ENCODE results near the gene CTAGE6. TPM values are rescaled to one million over a fixed set of nuclear protein-coding genes. Genes with fewer than 3 reads are reported as not detected.
"Not testable (repeated sequence)": the region's sequence is repeated elsewhere in the genome, so short reads cannot be mapped to it uniquely, and the experiment has no call there.

The CTAGE6 gene
- total and polyA plus RNA-seq, 2 donors (not counting 1 experiment from before 2014, with no cell fraction given): 1.9 TPM; not detected in 1

GRCh38 chr7:143737037-143737819 lies 20.3 kb downstream of the CTAGE6 start:
- H3K27ac Mint-ChIP-seq; H3K27ac ChIP-seq (ENCODE audit: low read length in 2 of 2); H3K27me3 ChIP-seq (replicated peaks in 1 of 4; ENCODE audit: control extremely low read depth in 1 of 4, control insufficient read depth in 3 of 4, insufficient read depth in 4 of 4, low read length in 3 of 4); intact Hi-C loops (cut with micrococcal nuclease); H3K4me3 Mint-ChIP-seq; H3K27me3 Mint-ChIP-seq; H3K4me1 ChIP-seq (ENCODE audit: control insufficient read depth in 2 of 2, insufficient read depth in 2 of 2, low read length in 2 of 2); POLR2A ChIA-PET; H3K36me3 ChIP-seq (replicated peaks in 1 of 2; ENCODE audit: control extremely low read depth in 1 of 2, control insufficient read depth in 1 of 2, extremely low read depth in 1 of 2, insufficient read depth in 2 of 2, low read length in 1 of 2); H3K4me1 Mint-ChIP-seq; H3K4me3 ChIP-seq (ENCODE audit: control extremely low read depth in 1 of 5, extremely low read depth in 1 of 5, insufficient read depth in 1 of 5, low read depth in 2 of 5, low read length in 4 of 5); H4K20me1 ChIP-seq (ENCODE audit: control insufficient read depth, insufficient read depth, low read length, poor library complexity, severe bottlenecking); H3K79me2 ChIP-seq (ENCODE audit: control insufficient read depth, insufficient read depth, low read length); H3K9me3 ChIP-seq (ENCODE audit: control extremely low read depth in 1 of 3, control insufficient read depth in 2 of 3, insufficient read depth in 1 of 3, low read length in 2 of 3); H3K4me2 ChIP-seq (replicated peaks; ENCODE audit: low read depth, low read length, poor library complexity, severe bottlenecking); H2AFZ ChIP-seq (ENCODE audit: insufficient read depth, low read depth, low read length, poor library complexity, severe bottlenecking); H3K9ac ChIP-seq (ENCODE audit: low read length); H3K9me3 Mint-ChIP-seq (ENCODE audit: insufficient read depth): not testable (repeated sequence)
- WGBS (ENCODE audit: insufficient coverage): 8% methylated on average over 3 of the region's 5 CpGs
- TF ChIP-seq, protein P1, sequence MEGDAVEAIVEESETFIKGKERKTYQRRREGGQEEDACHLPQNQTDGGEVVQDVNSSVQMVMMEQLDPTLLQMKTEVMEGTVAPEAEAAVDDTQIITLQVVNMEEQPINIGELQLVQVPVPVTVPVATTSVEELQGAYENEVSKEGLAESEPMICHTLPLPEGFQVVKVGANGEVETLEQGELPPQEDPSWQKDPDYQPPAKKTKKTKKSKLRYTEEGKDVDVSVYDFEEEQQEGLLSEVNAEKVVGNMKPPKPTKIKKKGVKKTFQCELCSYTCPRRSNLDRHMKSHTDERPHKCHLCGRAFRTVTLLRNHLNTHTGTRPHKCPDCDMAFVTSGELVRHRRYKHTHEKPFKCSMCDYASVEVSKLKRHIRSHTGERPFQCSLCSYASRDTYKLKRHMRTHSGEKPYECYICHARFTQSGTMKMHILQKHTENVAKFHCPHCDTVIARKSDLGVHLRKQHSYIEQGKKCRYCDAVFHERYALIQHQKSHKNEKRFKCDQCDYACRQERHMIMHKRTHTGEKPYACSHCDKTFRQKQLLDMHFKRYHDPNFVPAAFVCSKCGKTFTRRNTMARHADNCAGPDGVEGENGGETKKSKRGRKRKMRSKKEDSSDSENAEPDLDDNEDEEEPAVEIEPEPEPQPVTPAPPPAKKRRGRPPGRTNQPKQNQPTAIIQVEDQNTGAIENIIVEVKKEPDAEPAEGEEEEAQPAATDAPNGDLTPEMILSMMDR (IDR thresholded peaks at IDR 0.05): peak; percentile 67
- DNase-seq (peak; percentile 53), ATAC-seq (ENCODE audit: low read depth) (peak; percentile 54)
- CTCF ChIA-PET: interaction anchor here (0.6 to 2.3 kb wide), 9 partner anchors 9 to 655 kb away, joined by 3 to 12 read pairs (median 3); partner anchors contain the start of gene TCAF1

DNA sequence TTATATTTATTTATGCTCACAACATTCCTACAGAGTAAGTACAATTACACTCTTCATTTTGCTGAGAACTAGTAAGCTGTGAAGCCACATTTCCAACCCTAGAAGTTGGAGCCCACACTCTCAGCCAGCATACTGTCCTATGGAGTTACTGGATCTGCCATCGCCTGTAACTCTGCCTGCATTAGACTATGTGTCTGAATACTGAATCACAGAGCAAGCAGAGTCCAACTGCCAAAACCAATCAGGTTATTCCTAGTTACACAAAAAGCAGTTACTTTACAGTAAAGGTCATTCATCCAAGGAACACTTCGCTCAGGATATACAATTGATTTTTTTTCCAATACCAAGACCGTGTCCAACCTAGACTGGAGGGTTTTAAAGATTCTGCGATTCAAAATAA lies 21.5 kb downstream of the CTAGE6 start:
- POLR2A ChIA-PET: no interaction called here
- H2AFZ ChIP-seq (ENCODE audit: insufficient read depth, low read depth, low read length, poor library complexity, severe bottlenecking): no peak overlapping the region
- no peaks in the 10 kb centered on the region for H3K9me3 ChIP-seq (ENCODE audit: control extremely low read depth in 1 of 3, control insufficient read depth in 2 of 3, insufficient read depth in 1 of 3, low read length in 2 of 3)
- no peak for TF ChIP-seq EZH2 (IDR thresholded peaks at IDR 0.05; ENCODE audit: borderline replicate concordance, insufficient read depth, low read depth, low read length, poor library complexity, severe bottlenecking)
- TF ChIP-seq, protein P1 (IDR thresholded peaks at IDR 0.05): no peak
- no peaks in the 10 kb centered on the region for H3K36me3 ChIP-seq (replicated peaks in 1 of 2; ENCODE audit: control extremely low read depth in 1 of 2, control insufficient read depth in 1 of 2, extremely low read depth in 1 of 2, insufficient read depth in 2 of 2, low read length in 1 of 2)
- no peaks in the 10 kb centered on the region for H3K27me3 ChIP-seq (replicated peaks in 1 of 4; ENCODE audit: control extremely low read depth in 1 of 4, control insufficient read depth in 3 of 4, insufficient read depth in 4 of 4, low read length in 3 of 4)
- WGBS (ENCODE audit: insufficient coverage): 100% methylated on average over 1 of the region's 4 CpGs
- no peak overlapping the region for H3K9ac ChIP-seq (ENCODE audit: low read length)
- DNase-seq (no peak), ATAC-seq (ENCODE audit: low read depth) (no peak)
- no peaks in the 10 kb centered on the region for H3K4me1 ChIP-seq (ENCODE audit: control insufficient read depth in 2 of 2, insufficient read depth in 2 of 2, low read length in 2 of 2)
- Mint-ChIP-seq H3K9me3 (ENCODE audit: insufficient read depth) (no peaks in the 10 kb centered on the region), H3K4me1 (no peaks in the 10 kb centered on the region), H3K27ac (no peak overlapping the region), H3K27me3 (no peaks in the 10 kb centered on the region), H3K4me3 (no peak overlapping the region)
- CTCF ChIA-PET: interaction anchor here (1.0 to 2.3 kb wide), 3 partner anchors 318 to 656 kb away, joined by 3 to 12 read pairs (median 3); no protein-coding TSS in a partner anchor
- no peak overlapping the region for H3K4me3 ChIP-seq (ENCODE audit: control extremely low read depth in 1 of 5, extremely low read depth in 1 of 5, insufficient read depth in 1 of 5, low read depth in 2 of 5, low read length in 4 of 5)
- H3K27ac ChIP-seq (ENCODE audit: low read length in 2 of 2): no peak overlapping the region
- H3K4me2 ChIP-seq (replicated peaks; ENCODE audit: low read depth, low read length, poor library complexity, severe bottlenecking): no peak overlapping the region
- no peaks in the 10 kb centered on the region for H3K79me2 ChIP-seq (ENCODE audit: control insufficient read depth, insufficient read depth, low read length)
- no peaks in the 10 kb centered on the region for H4K20me1 ChIP-seq (ENCODE audit: control insufficient read depth, insufficient read depth, low read length, poor library complexity, severe bottlenecking)
- intact Hi-C loops (cut with micrococcal nuclease): no loop called here
